HepG2 (cell line): ENCODE results near the gene FBXW2. TPM values are rescaled to one million over a fixed set of nuclear protein-coding genes. Genes with fewer than 3 reads are reported as not detected.

Source experiments
- ATAC-seq: fragments of 200-7000 bp; cut with Tn5 transposase; 3 replicates; pipeline ENCODE4 v1.9.1; 2020; ENCODE audit warnings: mild to moderate bottlenecking, moderate library complexity
- BruUV-seq: library from RNA; stranded (reverse); fragments of 400-500 nt; replicated peaks from 2 replicates; lab custom pipeline; 2021; lab: Mats Ljungman, UMichigan
- CTCF ChIA-PET: fragments of 300-600 bp; formaldehyde crosslinking; extraction: SDS; loops from one replicate; lab custom pipeline; 2021; ENCODE audit warnings: low total read pairs, inconsistent platforms, low intra/inter-chr PET ratio; lab: Yijun Ruan, JAX
- POLR2A ChIA-PET: fragments of 350-600 bp; sonication (Branson Sonifier 250); formaldehyde crosslinking; loops from one replicate; lab custom pipeline; 2020; ENCODE audit warnings: antibody characterized with exemption, inconsistent platforms; lab: Yijun Ruan, JAX
- DNase-seq: peaks from one replicate; pipeline ENCODE4 v3.0.0-alpha.2; 2015; ENCODE audit warnings: low spot score
- FAIRE-seq: peaks from 3 replicates; lab custom pipeline; 2011; peaks lifted over from hg19 to GRCh38; lab: Jason Lieb, UNC
- H2AFZ ChIP-seq: one replicate; pipeline ENCODE4 v1.6.1; 2011; ENCODE audit warnings: low read length, inconsistent platforms
- H3K27ac ChIP-seq: fragments of 300-600 bp; 3 replicates; pipeline ENCODE4 v1.8.0; 2011; ENCODE audit warnings: mixed run types, mild to moderate bottlenecking, mixed read lengths, low read length, inconsistent platforms; ENCODE audit not compliant: insufficient read depth; ENCODE audit errors: extremely low read length
- H3K27me3 ChIP-seq, 2 experiments: fragments of 200-600 bp in 1 of 2; 2 replicates in 1 of 2; 3 replicates in 1 of 2; pipeline versions ENCODE4 v1.6.0 to v1.8.0; 2011; ENCODE audit warnings: low read length in 2 of 2, mild to moderate bottlenecking in 2 of 2, moderate library complexity in 2 of 2, inconsistent platforms in 1 of 2; ENCODE audit not compliant: insufficient read depth in 2 of 2, control insufficient read depth in 1 of 2
- H3K36me3 ChIP-seq, 2 experiments: fragments of 200-600 bp in 1 of 2; replicated peaks in 1 of 2; 2 replicates in 1 of 2; 3 replicates in 1 of 2; pipeline versions ENCODE4 v1.5.1 to v1.8.0; 2011; ENCODE audit warnings: low read length in 2 of 2, inconsistent platforms in 1 of 2; ENCODE audit not compliant: insufficient read depth in 2 of 2, control insufficient read depth in 1 of 2
- H3K4me1 ChIP-seq: 2 replicates; pipeline ENCODE4 v1.5.1; 2012; ENCODE audit warnings: low read length, inconsistent platforms; ENCODE audit not compliant: insufficient read depth
- H3K4me2 ChIP-seq: 2 replicates; pipeline ENCODE4 v1.6.0; 2011; ENCODE audit warnings: low read depth, low read length, inconsistent platforms
- H3K4me3 ChIP-seq, 3 experiments: fragments of 200-600 bp in 1 of 3; sonication (generic), shearing (Covaris generic) in 1 of 3; replicated peaks in 1 of 3; 2 replicates each; pipeline ENCODE4 v1.5.1; 2011 to 2016; ENCODE audit warnings: low read length in 3 of 3, inconsistent platforms in 2 of 3, low read depth in 2 of 3, mild to moderate bottlenecking in 2 of 3, control low read depth in 1 of 3, mixed read lengths in 1 of 3; ENCODE audit not compliant: insufficient read depth in 1 of 3
- H3K79me2 ChIP-seq: one replicate; pipeline ENCODE4 v1.6.1; 2011; ENCODE audit warnings: low read length, inconsistent platforms; ENCODE audit not compliant: insufficient read depth
- H3K9ac ChIP-seq: 2 replicates; pipeline ENCODE4 v1.6.0; 2011; ENCODE audit warnings: mild to moderate bottlenecking, low read depth, low read length, inconsistent platforms; ENCODE audit not compliant: insufficient read depth
- H3K9me3 ChIP-seq: 2 replicates; pipeline ENCODE4 v1.5.1; 2012; ENCODE audit warnings: mild to moderate bottlenecking, low read length
- H4K20me1 ChIP-seq: 2 replicates; pipeline ENCODE4 v1.6.0; 2011; ENCODE audit warnings: inconsistent platforms, mild to moderate bottlenecking, low read length, moderate library complexity; ENCODE audit not compliant: insufficient read depth
- CREM ChIP-seq, 2 experiments: sonication (generic) in 1 of 2; formaldehyde crosslinking in 1 of 2; IDR thresholded peaks; 2 replicates each; pipeline versions ENCODE4 v1.4.0 to v1.6.1; 2016 to 2020; ENCODE audit warnings: antibody characterized with exemption in 1 of 2, mild to moderate bottlenecking in 1 of 2, missing genetic modification reagents in 1 of 2
- FOXK1 ChIP-seq: sonication (generic); formaldehyde crosslinking; IDR thresholded peaks from 2 replicates; pipeline ENCODE4 v1.4.0; 2020; ENCODE audit warnings: low read depth, missing genetic modification reagents, borderline replicate concordance
- MZF1 ChIP-seq: sonication (generic); formaldehyde crosslinking; IDR thresholded peaks from 2 replicates; pipeline ENCODE4 v1.8.1; 2023; ENCODE audit warnings: mild to moderate bottlenecking, missing genetic modification reagents, borderline replicate concordance
- SSRP1 ChIP-seq: IDR thresholded peaks from 2 replicates; pipeline ENCODE4 v1.6.1; 2016; ENCODE audit warnings: control low read depth
- STAG1 ChIP-seq: sonication (generic); formaldehyde crosslinking; IDR thresholded peaks from 2 replicates; pipeline ENCODE4 v1.4.0; 2020; ENCODE audit warnings: missing genetic modification reagents
- SYNCRIP ChIP-seq: fragments of 200-400 bp; formaldehyde crosslinking; IDR thresholded peaks from 2 replicates; pipeline ENCODE4 v1.6.1; 2018; ENCODE audit warnings: mild to moderate bottlenecking, low read depth, low read length; ENCODE audit not compliant: insufficient read depth
- ZNF33A ChIP-seq: sonication (generic); formaldehyde crosslinking; IDR thresholded peaks from 2 replicates; pipeline ENCODE4 v1.5.1; 2020; ENCODE audit warnings: missing genetic modification reagents, mild to moderate bottlenecking, moderate library complexity, borderline replicate concordance
- ZNF468 ChIP-seq: sonication (generic); formaldehyde crosslinking; IDR thresholded peaks from 2 replicates; pipeline ENCODE4 v1.8.0; 2022; ENCODE audit warnings: mild to moderate bottlenecking, moderate library complexity, missing genetic modification reagents
- WGBS: methylation state at CpG from one replicate; pipeline ENCODE4 v1.1.6; 2017; ENCODE audit warnings: low lambda C conversion rate; 5-methylcytosine and 5-hydroxymethylcytosine counted together
- in situ Hi-C: cut with HindIII; loops from 2 replicates; pipeline ENCODE4 v1.10.0; 2017; ENCODE audit warnings: low pct_unique_long_range_greater_than_20kb; ENCODE audit not compliant: extremely low pct_ligation_motif_present
- intact Hi-C: fragments of 100-400 bp; cut with micrococcal nuclease; formaldehyde crosslinking; loops from one replicate; pipeline ENCODE4 v1.10.0; 2022; ENCODE audit not compliant: unreplicated experiment
- polyA plus RNA-seq, 8 experiments: library from polyadenylated mRNA; depleted of rRNA in 3 of 8; stranded (reverse) in 7 of 8; unstranded in 1 of 8; fragments of >200 nt; fragmentation: Illumina TruSeq in 4 of 8; extraction: Trizol in 4 of 8; gene quantifications; 2 replicates each; pipeline versions ENCODE4 v1.2.1 to v1.2.3, GENCODE V29; 2011 to 2016; ENCODE audit warnings: low read depth in 4 of 8, missing spikeins in 1 of 8, mixed read lengths in 1 of 8; ENCODE audit not compliant: insufficient read depth in 1 of 8
- total RNA-seq, 5 experiments: library from RNA; depleted of rRNA; stranded (reverse); fragments of >200 nt; fragmentation: Illumina TruSeq; extraction: Trizol; gene quantifications; 2 replicates each; pipeline ENCODE4 v1.2.3, GENCODE V29; 2016; ENCODE audit warnings: low read depth in 1 of 5

FBXW2 gene
- total and polyA plus RNA-seq, 2 of the 13 experiments (the other 11 are each of a cell fraction or from before 2014, with no cell fraction given), result 35.4 to 43.1 TPM

GRCh38 chr9:120759755-120760400 is 33.3 kb downstream of the FBXW2 start:
- TF ChIP-seq MZF1 (CRISPR knock-in tag), result no peak
- no peak for TF ChIP-seq CREM (IDR thresholded peaks at IDR 0.05)
- no peak for TF ChIP-seq CREM (CRISPR knock-in tag; IDR thresholded peaks at IDR 0.05)
- no peak for TF ChIP-seq SSRP1 (CRISPR knock-in tag)
- no peak for TF ChIP-seq FOXK1 (CRISPR knock-in tag)
- TF ChIP-seq STAG1 (CRISPR knock-in tag), result no peak
- no peak for TF ChIP-seq ZNF468 (CRISPR knock-in tag)
- TF ChIP-seq SYNCRIP, result no peak
- no peak for TF ChIP-seq ZNF33A (CRISPR knock-in tag)
- ChIA-PET CTCF (no interaction called here), POLR2A (interaction anchor here (1.1 kb wide), 1 partner anchor 33 kb away, joined by 4 read pairs; the partner anchor contains the start of gene FBXW2)
- Histone ChIP-seq H3K4me3 (no peak overlapping the region), H3K27me3 (no peaks in the 10 kb centered on the region), H3K36me3 (peaks cover 12 to 30% of the 10 kb centered on the region in 2 experiments; a peak in 4 of 5 replicates), H3K27ac (no peak overlapping the region), H3K4me2 (no peak overlapping the region), H2AFZ (no peak overlapping the region), H3K4me1 (no peaks in the 10 kb centered on the region), H4K20me1 (0 out of 2 replicates have a peak, but pooled peaks cover 2% of the 10 kb centered on the region), H3K9me3 (no peaks in the 10 kb centered on the region), H3K9ac (no peak overlapping the region), H3K79me2 (no peaks in the 10 kb centered on the region)
- in situ Hi-C loops (loop anchor here (5.0 kb wide), 1 partner anchor 177 kb away; no protein-coding TSS in a partner anchor), intact Hi-C loops (loop anchor here (5.0 to 10.0 kb wide), 2 partner anchors 117 to 305 kb away; partner anchors contain the start of gene PHF19)
- no TSS peak for BruUV-seq
- DNase-seq, result no peak
- ATAC-seq, result no peak
- FAIRE-seq, result no peak
- 96% methylated on average over 9 of the region's 9 CpGs for WGBS
